HL-60 (cell line): ENCODE results near the gene WDR37.

Source experiments
- DNase-seq, 2 experiments: peaks; one replicate each; pipeline ENCODE4 v3.0.0-alpha.2; 2010 to 2020; ENCODE audit warnings: low read depth in 1 of 2, low spot score in 1 of 2
- H3K27ac ChIP-seq: fragments of 250-450 bp; sonication (Bioruptor Pico); replicated peaks from 2 replicates; pipeline ENCODE4 v1.5.1; 2020; ENCODE audit warnings: mild to moderate bottlenecking, moderate library complexity
- H3K27me3 ChIP-seq: fragments of 250-450 bp; sonication (Bioruptor Pico); 2 replicates; pipeline ENCODE4 v1.5.1; 2021; ENCODE audit warnings: mild to moderate bottlenecking, moderate library complexity; ENCODE audit not compliant: insufficient read depth, poor library complexity, severe bottlenecking
- H3K4me3 ChIP-seq: replicated peaks from 2 replicates; pipeline ENCODE4 v1.5.1; 2011; ENCODE audit warnings: mild to moderate bottlenecking, control low read depth, low read length; ENCODE audit not compliant: insufficient read depth
- GABPA ChIP-seq: IDR thresholded peaks from 2 replicates; pipeline ENCODE4 v1.6.1; 2012; ENCODE audit warnings: low read depth
- POLR2AphosphoS5 ChIP-seq: IDR thresholded peaks from 2 replicates; pipeline ENCODE4 v1.6.1; 2012; ENCODE audit warnings: low read depth
- SPI1 ChIP-seq: IDR thresholded peaks from 2 replicates; pipeline ENCODE4 v1.6.1; 2012; ENCODE audit warnings: low read depth, mild to moderate bottlenecking, borderline replicate concordance
- TF ChIP-seq, protein P1 (sequence below): IDR thresholded peaks from one replicate; pipeline ENCODE4 v1.5.1; 2011; ENCODE audit warnings: low read length, control low read depth, inconsistent platforms; ENCODE audit not compliant: insufficient read depth
- TF ChIP-seq, protein P2 (sequence below): IDR thresholded peaks from 2 replicates; pipeline ENCODE4 v1.6.1; 2012; ENCODE audit warnings: low read depth; ENCODE audit not compliant: insufficient replicate concordance

The WDR37 gene

DNA sequence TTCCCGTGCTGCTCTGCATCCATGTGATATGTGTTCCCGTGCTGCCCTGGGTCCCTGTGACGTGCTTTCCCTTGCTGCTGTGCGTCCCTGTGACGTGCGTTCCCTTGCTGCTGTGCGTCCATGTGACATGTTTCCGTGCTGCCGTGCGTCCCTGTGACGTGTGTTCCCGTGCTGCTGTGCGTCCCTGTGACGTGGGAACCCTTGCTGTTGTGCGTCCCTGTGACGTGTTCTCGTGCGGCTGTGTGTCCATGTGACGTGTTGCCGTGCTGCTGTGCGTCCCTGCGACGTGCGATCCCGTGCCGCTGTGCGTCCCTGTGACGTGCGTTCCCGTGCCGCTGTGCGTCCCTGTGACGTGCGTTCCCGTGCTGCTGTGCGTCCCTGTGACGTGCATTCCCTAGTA, 45.8 kb downstream of the WDR37 start:
- no peak for DNase-seq
- no peak overlapping the region for H3K4me3 ChIP-seq
- no peaks in the 10 kb centered on the region for H3K27me3 ChIP-seq
- no peak overlapping the region for H3K27ac ChIP-seq
- TF ChIP-seq, protein P1, sequence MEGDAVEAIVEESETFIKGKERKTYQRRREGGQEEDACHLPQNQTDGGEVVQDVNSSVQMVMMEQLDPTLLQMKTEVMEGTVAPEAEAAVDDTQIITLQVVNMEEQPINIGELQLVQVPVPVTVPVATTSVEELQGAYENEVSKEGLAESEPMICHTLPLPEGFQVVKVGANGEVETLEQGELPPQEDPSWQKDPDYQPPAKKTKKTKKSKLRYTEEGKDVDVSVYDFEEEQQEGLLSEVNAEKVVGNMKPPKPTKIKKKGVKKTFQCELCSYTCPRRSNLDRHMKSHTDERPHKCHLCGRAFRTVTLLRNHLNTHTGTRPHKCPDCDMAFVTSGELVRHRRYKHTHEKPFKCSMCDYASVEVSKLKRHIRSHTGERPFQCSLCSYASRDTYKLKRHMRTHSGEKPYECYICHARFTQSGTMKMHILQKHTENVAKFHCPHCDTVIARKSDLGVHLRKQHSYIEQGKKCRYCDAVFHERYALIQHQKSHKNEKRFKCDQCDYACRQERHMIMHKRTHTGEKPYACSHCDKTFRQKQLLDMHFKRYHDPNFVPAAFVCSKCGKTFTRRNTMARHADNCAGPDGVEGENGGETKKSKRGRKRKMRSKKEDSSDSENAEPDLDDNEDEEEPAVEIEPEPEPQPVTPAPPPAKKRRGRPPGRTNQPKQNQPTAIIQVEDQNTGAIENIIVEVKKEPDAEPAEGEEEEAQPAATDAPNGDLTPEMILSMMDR = no peak
- TF ChIP-seq GABPA = no peak
- TF ChIP-seq, protein P2, sequence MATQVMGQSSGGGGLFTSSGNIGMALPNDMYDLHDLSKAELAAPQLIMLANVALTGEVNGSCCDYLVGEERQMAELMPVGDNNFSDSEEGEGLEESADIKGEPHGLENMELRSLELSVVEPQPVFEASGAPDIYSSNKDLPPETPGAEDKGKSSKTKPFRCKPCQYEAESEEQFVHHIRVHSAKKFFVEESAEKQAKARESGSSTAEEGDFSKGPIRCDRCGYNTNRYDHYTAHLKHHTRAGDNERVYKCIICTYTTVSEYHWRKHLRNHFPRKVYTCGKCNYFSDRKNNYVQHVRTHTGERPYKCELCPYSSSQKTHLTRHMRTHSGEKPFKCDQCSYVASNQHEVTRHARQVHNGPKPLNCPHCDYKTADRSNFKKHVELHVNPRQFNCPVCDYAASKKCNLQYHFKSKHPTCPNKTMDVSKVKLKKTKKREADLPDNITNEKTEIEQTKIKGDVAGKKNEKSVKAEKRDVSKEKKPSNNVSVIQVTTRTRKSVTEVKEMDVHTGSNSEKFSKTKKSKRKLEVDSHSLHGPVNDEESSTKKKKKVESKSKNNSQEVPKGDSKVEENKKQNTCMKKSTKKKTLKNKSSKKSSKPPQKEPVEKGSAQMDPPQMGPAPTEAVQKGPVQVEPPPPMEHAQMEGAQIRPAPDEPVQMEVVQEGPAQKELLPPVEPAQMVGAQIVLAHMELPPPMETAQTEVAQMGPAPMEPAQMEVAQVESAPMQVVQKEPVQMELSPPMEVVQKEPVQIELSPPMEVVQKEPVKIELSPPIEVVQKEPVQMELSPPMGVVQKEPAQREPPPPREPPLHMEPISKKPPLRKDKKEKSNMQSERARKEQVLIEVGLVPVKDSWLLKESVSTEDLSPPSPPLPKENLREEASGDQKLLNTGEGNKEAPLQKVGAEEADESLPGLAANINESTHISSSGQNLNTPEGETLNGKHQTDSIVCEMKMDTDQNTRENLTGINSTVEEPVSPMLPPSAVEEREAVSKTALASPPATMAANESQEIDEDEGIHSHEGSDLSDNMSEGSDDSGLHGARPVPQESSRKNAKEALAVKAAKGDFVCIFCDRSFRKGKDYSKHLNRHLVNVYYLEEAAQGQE = no peak
- no peak for TF ChIP-seq SPI1
- TF ChIP-seq POLR2AphosphoS5 = no peak

DNA sequence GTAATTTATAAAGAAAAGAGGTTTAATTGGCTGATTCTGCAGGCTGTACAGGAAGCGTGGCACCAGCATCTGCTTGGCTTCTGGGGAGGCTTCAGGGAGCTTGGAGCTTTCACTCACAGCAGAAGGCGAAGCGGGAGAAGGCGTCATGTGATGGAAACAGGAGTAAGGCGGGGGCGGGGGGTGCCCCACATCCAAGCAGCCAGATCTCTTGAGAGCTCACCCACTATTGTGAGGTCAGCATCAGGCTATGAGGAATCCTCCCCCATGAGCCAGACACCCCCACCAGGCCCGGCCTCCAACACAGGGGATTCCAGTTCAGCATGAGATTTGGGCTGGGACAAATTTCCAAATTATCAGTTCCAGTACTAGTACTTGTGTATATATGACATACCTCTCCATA, 46.2 kb downstream of the WDR37 start:
- Histone ChIP-seq H3K27ac (no peak overlapping the region), H3K4me3 (no peak overlapping the region), H3K27me3 (no peaks in the 10 kb centered on the region)
- no peak for TF ChIP-seq GABPA
- no peak for DNase-seq

DNA sequence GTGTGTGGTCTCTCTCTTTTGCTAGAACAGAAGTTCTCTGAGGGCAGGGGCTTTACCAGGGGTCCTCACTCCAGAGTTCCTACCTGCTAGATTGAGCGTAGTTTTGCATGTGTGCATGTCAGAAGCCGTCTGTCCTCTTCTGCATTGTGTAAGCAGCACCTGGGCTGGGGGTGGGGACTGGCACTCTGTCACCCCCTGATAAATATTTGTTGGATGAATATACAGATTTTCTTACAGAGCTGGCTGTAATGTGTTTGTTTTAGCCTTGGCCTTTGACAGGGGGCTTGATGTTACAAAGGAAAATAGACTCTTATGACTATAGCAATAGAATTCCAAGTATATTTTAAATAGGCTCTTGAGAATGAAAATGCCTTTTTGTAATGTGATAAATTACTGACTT, 46.6 kb downstream of the WDR37 start:
- TF ChIP-seq GABPA (no peak), SPI1 (no peak), POLR2AphosphoS5 (no peak)
- TF ChIP-seq, protein P2 = no peak
- TF ChIP-seq, protein P1 = no peak
- H3K27ac ChIP-seq = no peak overlapping the region
- H3K27me3 ChIP-seq = no peaks in the 10 kb centered on the region
- no peak for DNase-seq
- no peak overlapping the region for H3K4me3 ChIP-seq

DNA sequence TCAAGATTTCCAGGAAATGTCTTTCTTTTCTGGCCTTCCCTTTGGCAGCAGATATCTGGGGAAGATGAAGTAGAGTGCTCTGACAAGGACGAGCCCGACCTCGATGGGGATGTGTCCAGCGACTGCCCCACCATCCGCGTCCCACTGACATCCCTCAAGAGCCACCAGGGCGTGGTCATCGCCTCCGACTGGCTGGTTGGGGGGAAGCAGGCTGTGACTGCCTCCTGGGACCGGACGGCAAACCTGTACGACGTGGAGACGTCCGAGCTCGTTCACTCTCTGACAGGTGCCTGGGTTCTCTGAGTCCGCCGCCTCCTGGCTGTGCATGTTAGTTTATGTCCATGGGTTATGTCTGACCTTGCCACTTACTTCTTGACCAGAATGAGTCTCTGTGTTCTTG, 47.4 kb downstream of the WDR37 start:
- Histone ChIP-seq H3K27me3 (no peaks in the 10 kb centered on the region), H3K27ac (no peak overlapping the region), H3K4me3 (no peak overlapping the region)
- DNase-seq = no peak
- TF ChIP-seq POLR2AphosphoS5 (no peak), GABPA (no peak), SPI1 (no peak)
- TF ChIP-seq, protein P2 = no peak
- TF ChIP-seq, protein P1 = no peak
